G401.6 (cell line): ENCODE results near the gene CPD.
"Not testable (repeated sequence)": the region's sequence is repeated elsewhere in the genome, so short reads cannot be mapped to it uniquely, and the experiment has no call there.

Experiments
- FAIRE-seq: peaks from 2 replicates; lab custom pipeline; 2012; peaks lifted over from hg19 to GRCh38; lab: Jason Lieb, UNC

CPD gene

DNA sequence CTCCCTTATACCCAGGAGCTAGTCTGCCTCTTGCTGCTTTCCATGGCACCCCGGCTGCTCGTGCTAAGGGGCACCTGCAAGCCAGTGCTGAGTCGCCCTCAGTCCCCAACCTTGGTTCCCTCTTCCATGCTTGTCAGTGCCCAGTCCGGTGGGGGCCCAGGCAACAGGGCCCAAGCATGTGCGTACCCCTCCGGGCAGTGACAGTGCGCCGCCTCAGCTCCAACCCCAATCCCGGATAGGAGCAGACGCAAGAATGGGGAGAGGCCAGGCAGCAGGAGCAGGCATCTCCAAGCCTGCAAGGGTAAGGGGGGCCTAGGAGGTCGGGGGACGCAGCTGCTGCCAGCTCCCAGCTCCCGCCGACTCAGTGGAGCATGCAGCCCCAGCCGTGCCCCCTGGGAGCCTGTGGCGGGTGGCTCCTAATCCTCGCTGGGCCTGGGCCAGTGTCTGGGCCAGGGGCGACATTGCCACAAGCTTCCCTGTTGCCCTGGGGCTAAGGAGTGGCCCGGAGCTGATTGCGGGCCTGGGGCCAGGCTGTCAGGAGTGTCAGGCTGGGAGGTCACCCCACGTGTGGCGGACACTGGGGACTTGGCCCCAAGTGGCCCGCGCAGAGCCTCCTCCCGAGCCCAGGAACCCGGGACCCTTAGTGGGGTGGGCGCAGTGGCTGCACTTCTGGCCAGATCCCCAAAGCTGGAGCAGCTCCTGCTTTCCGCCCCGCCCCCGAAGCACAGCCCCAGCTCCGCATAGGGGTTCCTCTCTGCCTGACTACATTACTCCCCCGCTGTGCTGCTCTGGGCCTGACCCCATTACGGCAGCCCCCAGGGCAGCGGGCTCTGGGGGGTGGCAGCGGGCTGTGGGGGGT lies 9.8 kb downstream of the CPD start:
- FAIRE-seq = no peak

DNA sequence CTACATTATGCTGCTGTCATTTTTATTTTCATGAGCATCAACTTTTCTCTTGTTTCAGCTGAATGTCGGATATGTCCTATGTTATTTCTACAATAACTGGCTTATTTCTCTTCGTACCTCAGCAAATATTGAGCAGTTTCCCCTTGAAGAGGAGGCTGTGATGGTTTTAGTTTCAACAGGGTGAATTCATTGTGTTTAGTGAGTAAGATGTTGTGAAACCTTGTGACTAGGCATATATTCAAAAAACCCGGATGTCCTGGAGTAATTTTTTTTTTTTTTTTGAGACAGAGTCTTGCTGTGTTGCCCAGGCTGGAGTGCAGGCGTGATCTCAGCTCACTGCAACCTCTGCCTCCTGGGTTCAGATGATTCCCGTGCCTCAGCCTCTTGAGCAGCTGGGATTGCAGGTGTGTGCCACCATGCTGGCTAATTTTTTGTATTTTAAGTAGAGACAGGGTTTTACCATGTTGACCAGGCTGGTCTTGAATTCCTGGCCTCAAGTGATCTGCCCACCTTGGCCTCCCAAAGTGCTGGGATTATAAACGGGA lies 11.1 kb downstream of the CPD start:
- FAIRE-seq = no peak

DNA sequence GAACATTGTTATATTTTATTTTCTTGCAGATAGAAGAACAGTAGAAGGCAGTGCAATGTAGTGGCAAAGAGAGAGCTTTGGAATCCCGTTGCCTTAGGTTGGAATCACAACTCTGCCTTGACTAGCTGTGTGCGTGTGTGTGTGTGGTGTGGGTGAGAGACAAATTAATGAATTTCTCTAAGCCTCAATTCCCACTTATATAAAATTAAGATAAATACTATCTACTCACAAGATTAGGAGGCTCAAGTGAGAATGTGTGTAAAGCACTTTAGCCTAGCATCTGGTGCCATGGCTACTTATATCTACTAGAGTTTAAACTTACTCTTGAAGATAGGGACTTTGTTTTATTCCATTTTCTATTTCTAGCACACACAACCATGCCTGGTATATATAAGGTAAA lies 12.8 kb downstream of the CPD start:
- no peak for FAIRE-seq

DNA sequence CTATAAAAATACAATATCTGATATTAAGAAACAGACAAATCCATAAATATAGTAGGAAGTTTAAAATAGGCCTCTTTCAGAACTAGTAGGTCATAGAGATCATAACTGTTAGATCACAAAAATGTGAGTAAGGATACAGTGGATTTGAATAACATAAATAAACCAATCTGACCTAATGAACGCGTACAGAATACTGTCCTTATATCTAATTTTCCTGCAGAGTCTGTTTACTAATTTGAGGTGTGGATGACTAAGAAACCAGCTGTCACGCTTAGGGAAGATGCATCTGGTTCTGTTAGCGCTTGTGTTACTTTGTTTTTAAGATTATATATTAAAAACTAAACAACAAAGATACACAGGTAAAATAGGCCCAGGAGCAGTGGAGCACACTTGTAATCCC lies 14.8 kb downstream of the CPD start:
- FAIRE-seq = no peak

DNA sequence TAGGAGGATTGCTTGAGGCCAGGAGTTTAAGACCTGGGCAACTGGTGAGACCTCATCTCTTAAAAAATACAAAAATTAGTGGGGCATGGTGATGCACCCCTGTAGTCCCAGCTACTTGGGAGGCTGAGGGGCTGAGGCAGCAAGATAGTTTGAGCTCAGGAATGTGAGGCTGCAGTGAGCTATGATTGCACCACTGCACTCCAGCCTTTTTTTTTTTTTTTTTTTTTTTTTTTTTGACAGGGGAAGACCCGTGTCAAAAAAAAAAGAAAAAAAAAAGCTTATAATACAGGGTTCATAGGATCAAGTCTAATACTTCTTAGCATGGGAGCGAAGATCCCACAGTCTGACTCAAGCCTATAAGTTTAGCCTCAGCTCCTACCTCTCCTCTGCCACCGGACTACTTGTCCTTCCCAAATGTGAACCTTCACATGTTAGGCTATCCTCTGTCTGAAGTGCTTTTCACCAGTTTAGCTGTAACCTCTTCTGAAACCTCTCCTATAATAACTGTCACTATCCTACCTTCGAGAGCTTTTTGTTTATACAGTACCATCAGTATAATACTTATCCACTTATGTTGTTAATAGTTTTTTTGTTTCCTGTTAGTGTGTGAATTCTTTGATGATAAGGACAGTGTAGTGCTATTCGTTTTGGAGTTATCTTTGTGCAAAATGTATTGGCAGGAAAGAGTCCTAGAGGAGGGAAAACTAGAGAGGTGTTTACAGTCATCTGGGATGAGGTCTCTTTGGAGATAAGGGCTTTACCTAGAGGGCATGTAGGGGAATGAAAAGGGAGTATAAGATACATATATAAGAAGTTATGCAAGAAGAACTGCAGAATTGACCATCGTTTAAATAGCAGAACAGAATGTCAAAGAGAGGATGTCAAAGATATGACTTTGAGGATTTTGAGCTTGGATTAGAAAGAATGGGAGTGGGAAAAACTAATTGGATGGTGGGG lies 15.5 kb downstream of the CPD start:
- FAIRE-seq = no peak

DNA sequence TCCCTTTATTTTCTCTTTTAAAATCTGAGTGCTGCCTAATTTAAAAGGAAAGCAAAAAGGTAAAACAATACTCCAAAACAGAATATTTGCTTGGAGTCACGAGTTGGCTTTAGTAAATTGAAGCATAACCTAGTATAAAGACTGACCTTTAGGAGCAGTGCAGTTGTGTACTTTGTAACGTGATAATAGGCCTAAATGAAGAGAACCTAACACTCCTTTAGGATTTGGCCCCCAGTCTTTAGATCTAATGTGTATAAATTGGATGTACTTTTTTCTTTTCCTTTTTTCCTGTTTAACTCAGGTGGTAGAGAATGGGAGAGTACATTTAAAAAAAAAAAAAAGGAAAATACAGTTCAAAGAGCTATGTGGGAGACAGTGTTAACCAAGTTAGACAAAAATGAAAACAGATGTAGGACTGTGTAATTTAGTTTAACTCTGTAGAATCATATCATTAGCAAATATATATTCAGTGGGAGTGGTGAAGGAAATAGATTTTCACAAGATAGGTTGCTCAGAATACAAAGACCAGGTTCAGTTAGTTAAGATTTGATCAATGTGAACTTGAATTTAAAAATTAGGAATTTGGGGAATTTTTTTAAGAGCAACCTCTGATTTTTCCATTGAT lies 16.8 kb downstream of the CPD start:
- FAIRE-seq = peak; percentile 3

DNA sequence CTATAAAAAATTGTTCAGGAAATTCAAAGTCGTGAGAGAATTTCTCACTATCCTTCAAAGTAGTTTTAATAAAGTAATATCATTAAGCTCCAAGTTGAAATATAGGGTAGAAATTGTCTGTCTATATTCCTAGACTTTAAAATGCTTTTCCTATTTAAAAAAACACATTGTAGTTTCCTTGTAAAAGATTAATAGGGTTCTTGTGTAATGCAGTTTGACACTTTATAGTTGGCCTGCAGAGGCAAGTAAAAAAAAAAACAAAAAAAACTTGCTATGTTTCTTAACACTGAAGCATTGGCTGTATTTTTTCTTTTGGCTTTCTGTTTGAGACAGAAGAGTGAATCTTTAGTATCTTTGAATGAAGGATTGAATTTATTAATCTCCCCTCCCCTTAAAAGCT lies 17.4 kb downstream of the CPD start:
- FAIRE-seq = peak; percentile 19

DNA sequence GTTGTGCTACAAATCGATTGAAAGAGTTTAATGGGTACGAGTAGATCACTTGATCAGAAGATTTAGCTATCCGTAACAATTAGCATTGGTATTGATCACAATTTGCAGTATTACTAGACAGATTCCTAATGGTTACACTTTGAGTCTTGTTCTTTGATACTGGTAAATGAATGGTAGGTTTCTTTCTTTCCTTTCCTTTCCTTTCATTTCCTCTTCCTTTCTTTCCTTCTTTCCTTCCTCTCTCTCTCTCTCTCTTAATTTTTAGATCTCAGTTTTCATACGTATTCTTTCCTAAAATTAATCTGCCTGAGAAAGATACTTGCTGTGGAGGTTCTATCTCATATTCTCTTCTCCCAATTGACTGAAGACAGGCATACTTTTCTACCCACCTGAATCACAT lies 17.9 kb downstream of the CPD start:
- no peak for FAIRE-seq

DNA sequence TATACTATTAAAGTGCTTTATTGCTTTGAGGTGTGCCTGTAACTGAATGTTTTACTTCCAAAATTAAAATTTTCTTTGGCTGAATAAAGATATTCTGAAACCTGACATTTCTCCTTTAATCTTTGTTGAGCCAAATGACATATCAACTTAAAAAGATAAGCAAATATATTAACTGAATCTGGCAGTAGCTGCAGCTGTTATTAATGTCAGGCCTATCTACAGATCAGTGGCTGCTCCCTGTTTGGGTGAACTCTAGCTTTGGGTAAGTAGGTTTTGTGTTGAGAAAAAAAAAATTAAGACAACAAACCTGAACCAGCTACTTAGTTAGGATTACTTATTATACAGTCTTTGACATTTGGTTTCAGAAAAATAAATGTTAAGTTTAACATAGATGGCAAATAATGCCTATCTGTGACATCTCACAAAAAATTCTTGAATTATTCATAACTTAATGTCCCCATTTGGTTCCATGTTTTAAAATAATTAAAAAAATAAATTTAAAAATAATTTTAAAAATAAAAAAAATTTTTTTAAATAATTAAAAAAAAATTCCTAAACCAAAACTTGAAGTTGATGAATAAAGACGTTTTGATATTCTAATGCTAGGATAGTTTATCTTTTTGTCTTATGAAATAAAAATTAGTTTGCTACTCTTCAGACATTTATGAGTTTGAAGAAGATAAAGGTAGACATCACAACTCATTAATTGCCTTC lies 19.8 kb downstream of the CPD start:
- FAIRE-seq = peak; percentile 90

DNA sequence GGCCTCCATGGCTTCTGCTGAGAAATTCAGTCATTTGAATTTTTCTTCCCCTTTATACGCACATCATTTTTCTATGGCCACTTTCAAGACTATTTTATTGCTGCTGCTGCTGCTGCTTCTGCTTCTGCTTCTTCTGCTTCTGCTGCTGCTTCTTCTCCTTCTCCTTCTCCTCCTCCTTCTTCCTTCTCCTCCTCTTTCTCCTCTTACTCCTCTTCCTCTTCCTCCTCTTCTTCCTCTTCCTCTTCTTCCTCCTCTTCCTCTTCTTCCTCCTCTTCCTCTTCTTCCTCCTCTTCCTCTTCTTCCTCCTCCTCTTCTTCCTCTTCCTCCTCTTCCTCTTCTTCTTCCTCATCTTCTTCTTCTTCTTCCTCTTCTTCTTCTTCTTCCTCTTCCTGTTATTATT lies 22.4 kb downstream of the CPD start:
- no peak for FAIRE-seq

DNA sequence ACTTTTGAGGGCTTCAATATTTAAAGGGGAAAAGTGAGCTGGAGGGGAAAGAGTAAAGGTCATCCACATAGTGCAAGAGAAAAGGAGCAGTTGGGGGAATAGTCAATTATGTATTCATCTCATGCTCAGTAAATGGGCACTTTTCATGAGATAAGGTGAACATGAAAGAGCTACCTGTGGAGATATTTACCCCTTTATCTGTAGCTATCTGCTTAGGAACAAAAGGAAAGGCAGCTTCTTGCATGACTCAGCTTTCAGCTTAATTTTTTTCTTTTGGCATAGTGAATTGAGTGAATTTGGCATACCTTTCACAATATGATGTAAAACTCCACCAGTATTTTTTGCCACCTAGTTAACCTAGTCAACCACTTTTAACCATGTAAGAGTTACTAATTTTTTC lies 26.4 kb downstream of the CPD start:
- FAIRE-seq = no peak

DNA sequence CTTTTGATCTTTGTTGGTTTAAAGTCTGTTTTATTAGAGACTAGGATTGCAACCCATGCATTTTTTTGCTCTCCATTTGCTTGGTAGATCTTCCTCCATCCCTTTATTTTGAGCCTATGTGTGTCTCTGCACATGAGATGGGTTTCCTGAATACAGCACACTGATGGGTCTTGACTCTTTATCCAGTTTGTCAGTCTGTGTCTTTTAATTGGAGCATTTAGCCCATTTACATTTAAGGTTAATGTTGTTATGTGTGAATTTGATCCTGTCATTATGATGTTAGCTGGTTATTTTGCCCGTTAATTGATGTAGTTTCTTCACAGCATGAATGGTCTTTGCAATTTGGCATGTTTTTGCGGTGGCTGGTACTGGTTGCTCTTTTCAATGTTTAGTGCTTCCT lies 31.9 kb downstream of the CPD start:
- FAIRE-seq = not testable (repeated sequence)

DNA sequence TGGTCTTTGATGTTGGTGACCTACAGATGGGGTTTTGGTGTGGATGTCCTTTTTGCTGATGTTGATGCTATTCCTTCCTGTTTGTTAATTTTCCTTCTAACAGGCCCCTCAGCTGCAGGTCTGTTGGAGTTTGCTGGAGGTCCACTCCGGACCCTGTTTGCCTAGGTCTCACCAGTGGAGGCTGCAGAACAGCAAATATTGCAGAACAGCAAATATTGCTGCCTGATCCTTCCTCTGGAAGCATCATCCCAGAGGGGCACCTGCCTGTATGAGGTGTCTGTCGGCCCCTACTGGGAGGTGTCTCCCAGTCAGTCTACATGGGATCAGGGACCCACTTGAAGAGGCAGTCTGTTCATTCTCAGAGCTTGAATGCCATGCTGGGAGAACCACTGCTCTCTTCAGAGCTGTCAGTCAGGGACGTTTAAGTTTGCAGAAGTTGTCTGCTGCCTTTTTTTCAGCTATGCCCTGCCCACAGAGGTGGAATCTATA lies 33.3 kb downstream of the CPD start:
- FAIRE-seq = not testable (repeated sequence)

DNA sequence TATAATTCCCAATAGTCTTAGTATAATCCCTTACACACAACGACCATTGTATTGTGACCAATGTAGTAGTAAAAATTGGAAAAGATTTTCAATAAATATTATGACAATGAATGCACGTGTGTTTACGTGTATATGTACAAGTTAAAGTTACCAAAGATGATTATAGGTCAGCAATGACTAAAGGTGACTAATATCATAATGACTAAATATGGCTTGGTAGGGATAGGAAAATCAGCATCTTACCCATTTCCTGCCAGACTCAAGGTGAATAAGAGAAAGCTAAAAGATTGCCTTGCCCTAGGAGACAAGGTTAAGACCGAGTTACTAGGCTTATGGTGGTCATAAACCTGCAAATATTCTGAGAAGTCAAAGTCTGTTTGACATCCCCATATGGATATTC lies 34.4 kb downstream of the CPD start:
- no peak for FAIRE-seq

DNA sequence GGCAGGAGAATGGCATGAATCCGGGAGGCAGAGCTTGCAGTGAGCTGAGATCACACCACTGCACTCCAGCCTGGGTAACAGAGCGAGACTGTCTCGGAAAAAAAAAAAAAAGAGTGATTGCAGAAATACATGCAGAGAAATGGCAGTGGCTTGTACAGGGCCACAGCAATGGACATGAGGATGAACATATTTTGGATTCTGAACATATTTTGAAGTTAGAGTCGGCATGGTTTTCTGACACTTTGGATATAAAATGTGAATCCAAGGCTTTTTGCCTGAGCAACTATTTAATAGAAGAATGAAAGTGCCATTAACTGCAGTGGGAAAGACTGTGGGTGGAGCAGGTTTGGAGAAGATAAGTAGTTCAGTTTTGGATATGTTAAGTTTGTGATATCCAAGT lies 35.8 kb downstream of the CPD start:
- FAIRE-seq = no peak

DNA sequence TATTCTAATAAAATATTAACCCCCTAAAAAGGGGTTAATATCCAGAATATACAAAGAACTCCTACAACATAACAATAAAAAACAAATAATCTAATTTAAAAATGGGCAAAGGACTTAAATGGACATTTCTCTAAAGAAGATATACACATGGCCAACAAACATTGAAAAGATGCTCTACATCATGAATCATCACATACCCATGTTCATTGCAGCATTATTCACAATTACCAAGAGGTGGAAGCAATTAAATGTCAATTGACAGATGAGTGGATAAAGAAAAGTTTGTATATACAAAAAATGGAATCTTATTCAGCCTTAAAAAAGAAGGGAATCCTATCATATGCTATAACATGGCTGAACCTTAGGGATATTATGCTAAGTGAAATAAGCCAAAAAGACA lies 36.8 kb downstream of the CPD start:
- FAIRE-seq = no peak

DNA sequence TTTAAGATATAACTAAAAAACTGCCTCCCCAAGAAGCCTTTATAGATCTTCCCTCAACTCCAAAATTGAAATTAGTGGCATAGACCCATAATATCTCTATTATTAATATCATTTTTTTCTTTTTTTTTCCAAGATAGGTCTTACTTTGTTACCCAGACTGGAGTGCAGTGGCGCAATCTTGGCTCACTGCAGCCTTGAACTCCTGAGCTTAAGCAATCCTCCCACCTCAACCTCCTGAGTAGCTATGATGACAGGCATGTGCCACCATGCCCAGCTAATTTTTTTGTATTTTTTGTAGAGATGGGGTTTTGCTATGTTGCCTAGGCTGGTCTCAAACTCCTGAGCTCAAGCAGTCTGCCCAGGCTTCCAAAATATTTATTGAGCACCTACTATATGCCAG lies 39.3 kb downstream of the CPD start:
- FAIRE-seq = not testable (repeated sequence)

DNA sequence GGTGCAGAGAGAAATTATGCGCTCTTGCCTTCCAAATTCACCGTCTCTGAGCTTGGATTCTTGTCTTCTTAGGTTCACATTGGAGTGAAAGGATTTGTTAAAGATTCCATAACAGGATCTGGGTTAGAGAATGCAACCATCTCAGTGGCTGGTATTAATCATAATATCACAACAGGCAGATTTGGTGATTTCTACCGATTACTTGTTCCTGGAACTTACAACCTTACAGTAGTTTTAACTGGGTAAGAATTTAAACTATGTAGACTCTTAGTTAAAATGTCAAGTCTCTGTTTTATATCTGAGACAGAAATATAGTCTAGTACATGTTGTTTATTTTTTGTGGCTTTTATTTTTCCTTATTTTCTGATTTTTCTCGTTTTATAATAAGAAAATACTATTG lies 42.9 kb downstream of the CPD start:
- FAIRE-seq = peak; percentile 42

DNA sequence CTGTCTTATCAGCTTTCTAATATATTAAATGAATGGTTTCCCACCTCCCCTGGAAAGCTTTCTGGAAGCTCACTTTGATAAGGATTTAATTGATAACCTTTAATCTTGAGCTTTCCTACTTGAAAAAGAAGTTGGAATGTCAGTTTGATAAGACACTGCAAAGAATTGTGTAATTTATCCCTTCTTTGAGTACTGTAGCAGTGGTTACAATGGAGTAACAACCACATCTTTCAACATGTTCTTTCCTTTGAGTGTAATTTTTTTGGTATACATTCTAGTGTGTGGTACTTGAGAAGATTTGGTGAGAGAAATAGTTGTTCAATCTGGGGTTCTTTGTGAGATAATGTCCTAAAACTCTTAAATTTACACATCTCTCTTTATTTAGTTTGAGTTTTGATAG lies 43.4 kb downstream of the CPD start:
- FAIRE-seq = no peak

DNA sequence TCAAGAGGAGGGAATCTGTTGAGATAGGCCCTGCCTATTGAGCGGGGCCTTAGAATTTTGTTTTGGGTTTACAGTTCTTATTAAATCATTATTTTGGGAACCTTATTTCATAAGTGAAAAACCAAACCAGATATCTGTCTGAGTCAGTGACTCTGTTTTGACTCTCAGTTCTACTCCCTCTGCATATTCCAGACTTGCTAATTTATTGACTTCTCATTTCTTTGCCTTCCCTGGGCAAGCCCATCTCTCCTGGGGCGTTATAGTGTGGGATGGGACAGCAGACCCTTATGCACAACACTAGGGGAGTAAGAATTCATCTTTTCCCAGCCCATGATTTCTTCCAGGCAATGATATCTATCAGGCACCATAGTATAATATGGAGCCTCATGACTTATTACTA lies 45.7 kb downstream of the CPD start:
- FAIRE-seq = no peak

DNA sequence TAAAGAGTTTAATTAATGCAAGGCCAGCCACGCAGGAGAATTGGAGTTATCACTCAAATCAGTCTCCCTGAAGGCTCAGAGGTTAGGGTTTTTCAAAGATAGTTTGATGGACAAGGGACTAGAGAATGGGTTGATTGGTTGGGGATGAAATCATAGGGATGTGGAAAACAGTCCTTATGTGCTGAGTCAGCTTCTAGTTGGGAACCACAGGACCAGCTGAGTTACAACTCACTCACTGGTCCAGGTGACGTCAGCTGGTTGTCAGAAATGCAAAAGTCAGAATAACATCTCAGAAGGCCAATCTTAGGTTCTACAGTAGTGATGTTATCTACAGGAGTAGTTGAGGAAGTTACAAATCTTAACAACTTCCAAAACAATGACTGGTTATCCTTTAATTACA lies 47.6 kb downstream of the CPD start:
- no peak for FAIRE-seq

DNA sequence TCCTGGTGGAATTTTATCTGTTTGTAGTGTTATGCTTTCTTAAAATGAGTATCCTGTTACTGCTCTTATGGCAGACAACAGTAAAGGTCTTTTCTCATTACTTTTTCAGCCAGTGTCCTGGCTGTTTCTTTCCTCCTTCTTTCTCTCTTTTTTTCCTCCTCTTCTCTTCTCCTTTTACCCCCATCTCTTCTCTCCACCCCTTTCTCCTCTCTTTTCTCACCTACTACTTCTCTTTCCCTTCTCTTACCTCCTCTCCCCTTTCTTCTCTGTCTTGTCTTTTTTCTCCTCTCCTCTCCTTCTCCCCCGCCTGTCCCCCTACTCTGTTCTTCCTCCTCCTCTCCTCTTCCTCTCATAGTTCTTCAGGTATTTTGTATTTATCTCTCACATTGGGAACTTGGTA lies 48.9 kb downstream of the CPD start:
- no peak for FAIRE-seq
